Activated T-helper 2 cell treated with anti-CD3 and anti-CD28 coated beads, Interferon-gamma antibody, Interleukin-2, Interleukin-4, amounts not matched to agents 10 μg/mL and 5 μg/mL and 100 μg/mL, durations not matched to agents 14 hours and 24 hours and 36 hours (primary cell): ENCODE measurements around the gene RGS10. TPM values are rescaled to one million over a fixed set of nuclear protein-coding genes. Genes with fewer than 3 reads are reported as not detected.

Experiments
- DNase-seq: peaks from one replicate; pipeline ENCODE4 v3.0.0; 2021; ENCODE audit warnings: low spot score
- H3K27ac Mint-ChIP-seq: one replicate; pipeline ENCODE4 v1.8.0; 2021; ENCODE audit warnings: mixed read lengths
- H3K27me3 Mint-ChIP-seq: one replicate; pipeline ENCODE4 v1.8.0; 2021; ENCODE audit warnings: low read depth, mixed read lengths
- H3K36me3 Mint-ChIP-seq: one replicate; pipeline ENCODE4 v1.8.0; 2021; ENCODE audit warnings: low read depth, mixed read lengths
- H3K4me1 Mint-ChIP-seq: one replicate; pipeline ENCODE4 v1.8.0; 2021; ENCODE audit warnings: low read depth, mixed read lengths
- H3K4me3 Mint-ChIP-seq: one replicate; pipeline ENCODE4 v1.8.0; 2021; ENCODE audit warnings: low read depth, mild to moderate bottlenecking, moderate library complexity, mixed read lengths
- H3K9me3 Mint-ChIP-seq: one replicate; pipeline ENCODE4 v1.8.0; 2021; ENCODE audit warnings: mixed read lengths
- intact Hi-C: fragments of 100-400 bp; cut with micrococcal nuclease; formaldehyde crosslinking; loops from one replicate; pipeline ENCODE4 v1.15.1; 2023
- total RNA-seq: library from RNA; stranded (reverse); gene quantifications from 2 replicates; pipeline ENCODE4 v1.2.3, GENCODE V29; 2022

RGS10 gene
- total RNA-seq, 1 donor from 2014 or later = 112 TPM

DNA sequence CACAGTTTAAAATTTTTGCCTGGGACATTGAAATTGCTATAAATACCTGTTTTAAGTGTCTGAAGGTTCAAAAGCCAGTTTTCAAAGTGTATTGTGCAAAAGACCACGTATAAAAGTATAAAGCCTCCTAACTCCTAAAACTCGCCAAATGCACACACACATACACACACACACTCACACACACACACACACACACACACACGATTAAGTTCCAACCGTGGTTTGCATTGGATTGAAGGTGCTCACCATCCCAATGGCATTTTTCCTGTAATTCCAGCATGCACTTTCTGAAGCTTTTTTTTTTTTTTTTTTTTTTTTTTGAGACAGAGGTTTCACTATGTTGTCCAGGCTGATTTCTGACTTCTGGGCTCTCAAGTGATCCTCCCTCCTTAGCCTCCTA lies 2.8 kb upstream of the RGS10 start:
- H3K9me3 Mint-ChIP-seq = no peaks in the 10 kb centered on the region
- peaks cover 19% of the 10 kb centered on the region for H3K4me1 Mint-ChIP-seq
- no peak for DNase-seq
- peaks cover 12% of the 10 kb centered on the region for H3K36me3 Mint-ChIP-seq
- intact Hi-C loops = no loop called here
- no peak overlapping the region for H3K27ac Mint-ChIP-seq
- H3K4me3 Mint-ChIP-seq = no peak overlapping the region
- H3K27me3 Mint-ChIP-seq = peaks cover 33% of the 10 kb centered on the region

GRCh38 chr10:119543814-119544642 lies 1.5 kb upstream of the RGS10 start:
- H3K4me3 Mint-ChIP-seq = peak overlapping the region; percentile 88
- intact Hi-C loops = loop anchor here (2.0 to 5.0 kb wide), 3 partner anchors 107 to 337 kb away; partner anchors contain the start of genes BAG3 and GRK5
- no peaks in the 10 kb centered on the region for H3K9me3 Mint-ChIP-seq
- peaks cover 20% of the 10 kb centered on the region for H3K36me3 Mint-ChIP-seq
- H3K27ac Mint-ChIP-seq = peak overlapping the region; percentile 86
- peaks cover 30% of the 10 kb centered on the region for H3K4me1 Mint-ChIP-seq
- no peak for DNase-seq
- H3K27me3 Mint-ChIP-seq = peaks cover 26% of the 10 kb centered on the region

GRCh38 chr10:119542988-119543813 lies 682 bp upstream of the RGS10 start:
- H3K36me3 Mint-ChIP-seq = peaks cover 23% of the 10 kb centered on the region
- H3K4me1 Mint-ChIP-seq = peaks cover 39% of the 10 kb centered on the region
- no peaks in the 10 kb centered on the region for H3K9me3 Mint-ChIP-seq
- H3K4me3 Mint-ChIP-seq = peak overlapping the region; percentile 88
- H3K27me3 Mint-ChIP-seq = peaks cover 18% of the 10 kb centered on the region
- H3K27ac Mint-ChIP-seq = peak overlapping the region; percentile 86
- peak; percentile 52 for DNase-seq
- intact Hi-C loops = loop anchor here (1.0 to 5.0 kb wide), 5 partner anchors 54 to 336 kb away; partner anchors contain the start of genes BAG3 and GRK5

GRCh38 chr10:119541459-119542356 lies 811 bp downstream of the RGS10 start:
- Mint-ChIP-seq H3K27me3 (peaks cover 10% of the 10 kb centered on the region), H3K4me1 (peaks cover 51% of the 10 kb centered on the region), H3K4me3 (peak overlapping the region; percentile 89), H3K36me3 (peaks cover 26% of the 10 kb centered on the region), H3K9me3 (no peaks in the 10 kb centered on the region), H3K27ac (peak overlapping the region; percentile 79)
- peak; percentile 50 for DNase-seq
- intact Hi-C loops = loop anchor here (1.0 to 5.0 kb wide), 7 partner anchors 25 to 335 kb away; partner anchors contain the start of genes BAG3 and GRK5

DNA sequence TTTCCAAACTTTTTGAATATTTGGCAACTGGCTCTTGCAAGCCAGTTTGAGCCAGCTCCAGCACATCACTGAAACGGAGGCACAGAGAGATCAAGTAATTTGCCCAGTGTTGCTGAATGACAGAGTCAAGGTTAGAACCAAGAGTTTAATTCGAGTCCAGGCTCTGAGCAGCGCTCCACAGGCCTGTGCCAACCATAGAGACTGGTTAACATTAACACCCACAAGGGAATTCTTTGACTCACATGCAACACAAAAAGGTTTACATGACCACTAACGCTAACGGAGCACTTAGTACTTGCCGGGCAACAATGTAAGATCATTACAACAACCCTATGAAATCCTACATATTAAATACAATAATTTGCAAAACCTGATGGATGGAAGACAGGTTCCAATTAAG lies 1.5 kb downstream of the RGS10 start:
- intact Hi-C loops = loop anchor here (1.0 to 5.0 kb wide), 3 partner anchors 25 to 239 kb away; no protein-coding TSS in a partner anchor
- peak overlapping the region; percentile 89 for H3K4me3 Mint-ChIP-seq
- peak overlapping the region; percentile 74 for H3K27ac Mint-ChIP-seq

DNA sequence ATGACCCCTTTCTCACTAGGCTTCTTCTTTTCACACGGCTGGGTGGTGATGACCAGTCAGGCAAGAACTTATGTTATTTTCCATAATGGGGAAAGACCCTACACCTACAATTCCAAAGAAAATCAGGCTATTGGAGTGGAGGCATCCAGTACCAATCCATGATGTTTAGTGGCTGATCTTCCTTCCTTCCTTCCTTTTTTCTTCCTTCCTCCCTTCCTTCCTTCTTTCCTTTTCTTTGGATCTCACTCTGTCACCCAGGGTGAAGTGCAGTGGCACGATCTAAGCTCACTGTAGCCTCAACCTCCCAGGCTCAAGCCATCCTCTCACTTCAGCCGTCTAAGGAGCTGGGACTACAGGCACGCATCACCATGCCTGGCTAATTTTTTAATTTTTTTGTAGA lies 2.5 kb downstream of the RGS10 start:
- H3K27me3 Mint-ChIP-seq = no peaks in the 10 kb centered on the region
- H3K4me1 Mint-ChIP-seq = peaks cover 67% of the 10 kb centered on the region
- H3K4me3 Mint-ChIP-seq = peak overlapping the region; percentile 89
- H3K36me3 Mint-ChIP-seq = peaks cover 38% of the 10 kb centered on the region
- intact Hi-C loops = loop anchor here (5.0 kb wide), 1 partner anchor 238 kb away; no protein-coding TSS in a partner anchor
- no peak for DNase-seq
- peak overlapping the region; percentile 80 for H3K27ac Mint-ChIP-seq
- no peaks in the 10 kb centered on the region for H3K9me3 Mint-ChIP-seq

More for the DNA sequence above, 1.5 kb downstream of the RGS10 start:
- Mint-ChIP-seq H3K36me3 (peaks cover 28% of the 10 kb centered on the region), H3K27me3 (peaks cover 6% of the 10 kb centered on the region), H3K4me1 (peaks cover 57% of the 10 kb centered on the region), H3K9me3 (no peaks in the 10 kb centered on the region)
- no peak for DNase-seq

DNA sequence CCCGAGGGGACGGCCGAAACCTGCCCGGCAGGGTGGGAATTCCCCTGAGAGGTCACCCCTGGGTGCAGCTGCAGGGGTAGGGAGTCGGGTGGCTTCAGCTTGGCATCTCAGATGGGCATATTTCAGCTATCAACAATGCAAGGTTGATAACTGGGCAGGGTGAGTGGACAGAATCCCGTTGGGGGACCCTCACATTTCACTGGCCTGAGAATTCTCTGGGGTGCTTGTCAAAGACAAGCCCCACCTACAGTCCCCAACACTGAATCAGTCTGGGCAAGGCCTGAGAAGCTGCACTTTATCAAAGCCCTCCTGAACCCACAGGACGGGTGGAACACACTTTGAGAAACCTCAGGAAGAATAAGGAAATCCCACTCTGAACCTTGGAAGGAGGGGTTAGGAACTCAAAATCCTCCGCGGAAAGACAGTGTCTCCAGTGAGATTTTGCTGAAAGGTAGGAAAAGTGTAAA lies 3.1 kb downstream of the RGS10 start:
- peak overlapping the region; percentile 80 for H3K4me3 Mint-ChIP-seq
- intact Hi-C loops = no loop called here
- no peak for DNase-seq
- peak overlapping the region; percentile 84 for H3K27ac Mint-ChIP-seq
- H3K27me3 Mint-ChIP-seq = no peaks in the 10 kb centered on the region
- H3K36me3 Mint-ChIP-seq = peaks cover 39% of the 10 kb centered on the region
- H3K9me3 Mint-ChIP-seq = no peaks in the 10 kb centered on the region
- peaks cover 69% of the 10 kb centered on the region for H3K4me1 Mint-ChIP-seq

GRCh38 chr10:119538632-119539358 lies 3.7 kb downstream of the RGS10 start:
- Mint-ChIP-seq H3K27ac (peak overlapping the region; percentile 84), H3K4me3 (peak overlapping the region; percentile 80), H3K36me3 (peaks cover 41% of the 10 kb centered on the region), H3K4me1 (peaks cover 65% of the 10 kb centered on the region), H3K9me3 (no peaks in the 10 kb centered on the region), H3K27me3 (no peaks in the 10 kb centered on the region)
- intact Hi-C loops = no loop called here
- peak; percentile 32 for DNase-seq

- DNase-seq = no peak
- intact Hi-C loops = no loop called here
- Mint-ChIP-seq H3K4me1 (peaks cover 64% of the 10 kb centered on the region), H3K36me3 (peaks cover 48% of the 10 kb centered on the region), H3K27ac (peak overlapping the region; percentile 84), H3K9me3 (no peaks in the 10 kb centered on the region), H3K4me3 (peak overlapping the region; percentile 80), H3K27me3 (no peaks in the 10 kb centered on the region)
Observed at GRCh38 chr10:119537953-119538630, 4.4 kb downstream of the RGS10 start.

- Mint-ChIP-seq H3K4me1 (peaks cover 72% of the 10 kb centered on the region), H3K27ac (peak overlapping the region; percentile 60), H3K36me3 (peaks cover 56% of the 10 kb centered on the region), H3K4me3 (no peak overlapping the region), H3K9me3 (no peaks in the 10 kb centered on the region), H3K27me3 (no peaks in the 10 kb centered on the region)
- intact Hi-C loops = no loop called here
- DNase-seq = no peak
Observed at GRCh38 chr10:119536508-119537025, 6.0 kb downstream of the RGS10 start.
